Tibial artery (tissue), 4 donors: ENCODE data around the gene MOK.
"Not testable (repeated sequence)": the region's sequence is repeated elsewhere in the genome, so short reads cannot be mapped to it uniquely, and the experiment has no call there.

Experiments used
- DNase-seq, 2 donors: peaks; one replicate each; pipeline ENCODE4 v3.0.0-alpha.2; 2019
- H3K27ac ChIP-seq, 2 donors: fragments of 200-600 bp; sonication (generic) in 1 of 2; 1 replicate in 1 of 2; 2 replicates in 1 of 2; pipeline ENCODE4 v1.5.1; 2018 to 2019; ENCODE audit warnings: mild to moderate bottlenecking in 1 of 2
- H3K27me3 ChIP-seq, 2 donors: fragments of 200-600 bp; sonication (generic) in 1 of 2; one replicate each; pipeline versions ENCODE4 v1.5.1 to v1.6.0; 2016 to 2019
- H3K36me3 ChIP-seq, 3 donors: fragments of 200-600 bp; sonication (generic) in 2 of 3; one replicate each; pipeline ENCODE4 v1.5.1; 2016 to 2019; ENCODE audit warnings: mild to moderate bottlenecking in 2 of 3
- H3K4me1 ChIP-seq, 4 donors: fragments of 200-600 bp; sonication (generic) in 2 of 4; 1 replicate in 3 of 4; 2 replicates in 1 of 4; pipeline ENCODE4 v1.5.1; 2016 to 2019
- H3K4me3 ChIP-seq, 2 donors: fragments of 200-600 bp; sonication (generic) in 1 of 2; 1 replicate in 1 of 2; 2 replicates in 1 of 2; pipeline ENCODE4 v1.5.1; 2018 to 2019; ENCODE audit warnings: mild to moderate bottlenecking in 2 of 2
- H3K9me3 ChIP-seq, 3 donors: fragments of 200-600 bp; sonication (generic) in 1 of 3; one replicate each; pipeline ENCODE4 v1.5.1; 2016 to 2019
- intact Hi-C: fragments of 100-400 bp; cut with DNase I; formaldehyde crosslinking; loops from one replicate; pipeline ENCODE4 v1.15.0; 2023; ENCODE audit warnings: low total_unique reads
- TF ChIP-seq, protein P1 (sequence below), 2 experiments: fragments of 200-600 bp in 1 of 2; fragments of 450-650 bp in 1 of 2; IDR thresholded peaks; one replicate each; pipeline ENCODE4 v1.5.1; 2017 to 2019; ENCODE audit warnings: antibody characterized with exemption in 2 of 2, mild to moderate bottlenecking in 1 of 2, moderate library complexity in 1 of 2

The MOK gene

DNA sequence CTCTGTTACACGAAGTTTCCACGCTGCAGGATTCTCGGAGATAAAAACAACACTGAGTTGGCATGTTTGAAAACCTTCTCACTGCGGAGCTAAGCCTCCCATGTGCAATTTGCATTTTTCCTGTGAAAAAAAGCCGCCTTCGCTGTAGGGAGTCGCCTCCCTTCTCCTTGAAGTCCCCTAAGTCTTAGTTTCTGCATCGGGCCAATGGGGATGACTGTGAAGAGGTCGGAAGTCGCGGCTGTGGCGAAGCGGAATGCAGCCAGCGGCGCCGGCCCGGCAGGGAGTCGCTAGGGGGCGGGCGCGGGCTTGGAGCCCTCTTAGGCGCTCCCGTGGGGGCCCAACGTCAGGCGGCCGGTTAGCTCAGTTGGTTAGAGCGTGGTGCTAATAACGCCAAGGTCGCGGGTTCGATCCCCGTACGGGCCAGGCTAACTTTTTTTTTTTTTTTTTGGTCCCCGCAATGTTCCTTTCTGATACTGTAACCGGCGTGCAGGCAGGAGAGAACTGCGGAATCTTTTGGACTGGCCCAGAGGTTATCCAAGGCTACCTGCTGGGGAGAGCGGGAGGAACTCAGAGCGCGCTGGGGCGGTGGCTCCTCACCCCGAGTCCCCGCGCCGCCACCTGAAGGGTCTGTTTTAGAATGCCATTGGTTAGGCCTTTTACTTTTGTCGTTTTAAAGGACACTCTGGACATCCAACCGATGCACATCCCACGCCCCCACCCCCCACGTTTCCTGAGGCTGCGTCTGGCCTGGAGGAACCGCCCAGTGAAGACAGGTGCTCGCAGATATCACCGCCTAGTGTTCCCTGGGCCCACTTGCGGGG lies 12.0 kb upstream of the MOK start:
- intact Hi-C loops: loop anchor here (5.0 to 10.0 kb wide), 2 partner anchors 172 to 1310 kb away; partner anchors contain the start of gene KLC1
- H3K36me3 ChIP-seq: peaks cover 0 to 3% (median 0%) of the 10 kb centered on the region in 3 donors
- TF ChIP-seq, protein P1, sequence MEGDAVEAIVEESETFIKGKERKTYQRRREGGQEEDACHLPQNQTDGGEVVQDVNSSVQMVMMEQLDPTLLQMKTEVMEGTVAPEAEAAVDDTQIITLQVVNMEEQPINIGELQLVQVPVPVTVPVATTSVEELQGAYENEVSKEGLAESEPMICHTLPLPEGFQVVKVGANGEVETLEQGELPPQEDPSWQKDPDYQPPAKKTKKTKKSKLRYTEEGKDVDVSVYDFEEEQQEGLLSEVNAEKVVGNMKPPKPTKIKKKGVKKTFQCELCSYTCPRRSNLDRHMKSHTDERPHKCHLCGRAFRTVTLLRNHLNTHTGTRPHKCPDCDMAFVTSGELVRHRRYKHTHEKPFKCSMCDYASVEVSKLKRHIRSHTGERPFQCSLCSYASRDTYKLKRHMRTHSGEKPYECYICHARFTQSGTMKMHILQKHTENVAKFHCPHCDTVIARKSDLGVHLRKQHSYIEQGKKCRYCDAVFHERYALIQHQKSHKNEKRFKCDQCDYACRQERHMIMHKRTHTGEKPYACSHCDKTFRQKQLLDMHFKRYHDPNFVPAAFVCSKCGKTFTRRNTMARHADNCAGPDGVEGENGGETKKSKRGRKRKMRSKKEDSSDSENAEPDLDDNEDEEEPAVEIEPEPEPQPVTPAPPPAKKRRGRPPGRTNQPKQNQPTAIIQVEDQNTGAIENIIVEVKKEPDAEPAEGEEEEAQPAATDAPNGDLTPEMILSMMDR (IDR thresholded peaks at IDR 0.05): peak; percentile 76 to 81
- H3K27ac ChIP-seq: peak overlapping the region; percentile 94 to 97
- H3K4me3 ChIP-seq: peak overlapping the region; percentile 52 to 64
- H3K9me3 ChIP-seq: no peaks in the 10 kb centered on the region
- peaks cover 0 to 45% (median 28%) of the 10 kb centered on the region in 4 donors for H3K4me1 ChIP-seq
- H3K27me3 ChIP-seq: no peaks in the 10 kb centered on the region
- peak; percentile 92 to 96 for DNase-seq

DNA sequence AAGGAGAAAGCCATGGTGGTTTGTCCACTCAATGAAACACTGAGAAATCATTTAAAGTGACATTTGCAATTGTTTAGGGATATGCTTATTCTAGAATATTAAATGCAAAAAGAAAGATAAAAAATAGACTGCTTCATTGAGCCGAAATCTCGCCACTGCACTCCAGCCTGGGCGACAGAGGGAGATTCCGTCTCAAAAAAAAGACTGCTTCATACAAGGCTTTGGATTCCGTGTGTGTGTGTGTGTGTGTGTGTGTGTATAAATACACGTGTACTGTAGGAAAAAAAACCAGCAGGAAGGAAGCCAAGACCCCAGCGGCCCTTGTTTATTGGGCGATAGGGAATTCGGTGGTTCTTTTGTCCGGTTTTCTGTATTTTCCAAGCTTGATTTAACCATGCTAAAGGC lies 11.4 kb upstream of the MOK start:
- Histone ChIP-seq H3K27ac (peak overlapping the region; percentile 94 to 97), H3K4me1 (peaks cover 0 to 45% (median 28%) of the 10 kb centered on the region in 4 donors)
- intact Hi-C loops: loop anchor here (5.0 to 10.0 kb wide), 2 partner anchors 172 to 1311 kb away; partner anchors contain the start of gene KLC1

DNA sequence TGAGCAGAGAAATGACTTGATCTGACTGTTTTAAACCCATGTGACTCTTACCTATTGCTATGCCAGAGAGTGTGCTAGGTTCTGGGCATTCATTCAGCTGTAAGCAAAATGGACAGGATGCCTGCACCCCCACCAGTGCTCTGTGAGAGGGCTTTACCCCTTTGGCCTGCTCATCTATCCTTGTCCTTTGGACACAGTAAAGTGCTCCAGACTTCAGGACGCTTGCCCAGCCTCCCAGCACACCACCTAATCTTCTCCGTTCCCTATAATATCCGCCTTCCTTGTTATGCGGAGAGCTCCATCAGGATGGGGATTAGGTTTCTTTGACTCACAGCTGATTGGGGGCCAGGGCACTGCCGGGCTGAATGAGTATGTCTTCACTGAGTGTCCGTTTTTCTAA lies 10.2 kb upstream of the MOK start:
- TF ChIP-seq, protein P1 (IDR thresholded peaks at IDR 0.05): no peak
- Histone ChIP-seq H3K9me3 (no peaks in the 10 kb centered on the region), H3K4me3 (no peak overlapping the region), H3K27ac (peak overlapping the region; percentile 94 to 97), H3K27me3 (no peaks in the 10 kb centered on the region), H3K4me1 (peaks cover 0 to 36% (median 18%) of the 10 kb centered on the region in 4 donors), H3K36me3 (no peaks in the 10 kb centered on the region)
- intact Hi-C loops: loop anchor here (5.0 to 10.0 kb wide), 2 partner anchors 170 to 1312 kb away; partner anchors contain the start of gene KLC1
- DNase-seq: no peak

More for the DNA sequence above, 11.4 kb upstream of the MOK start:
- DNase-seq: peak; percentile 45 to 74
- TF ChIP-seq, protein P1 (IDR thresholded peaks at IDR 0.05): no peak
- Histone ChIP-seq H3K27me3 (no peaks in the 10 kb centered on the region), H3K4me3 (peak overlapping the region; percentile 52 to 64), H3K9me3 (no peaks in the 10 kb centered on the region), H3K36me3 (no peaks in the 10 kb centered on the region)

DNA sequence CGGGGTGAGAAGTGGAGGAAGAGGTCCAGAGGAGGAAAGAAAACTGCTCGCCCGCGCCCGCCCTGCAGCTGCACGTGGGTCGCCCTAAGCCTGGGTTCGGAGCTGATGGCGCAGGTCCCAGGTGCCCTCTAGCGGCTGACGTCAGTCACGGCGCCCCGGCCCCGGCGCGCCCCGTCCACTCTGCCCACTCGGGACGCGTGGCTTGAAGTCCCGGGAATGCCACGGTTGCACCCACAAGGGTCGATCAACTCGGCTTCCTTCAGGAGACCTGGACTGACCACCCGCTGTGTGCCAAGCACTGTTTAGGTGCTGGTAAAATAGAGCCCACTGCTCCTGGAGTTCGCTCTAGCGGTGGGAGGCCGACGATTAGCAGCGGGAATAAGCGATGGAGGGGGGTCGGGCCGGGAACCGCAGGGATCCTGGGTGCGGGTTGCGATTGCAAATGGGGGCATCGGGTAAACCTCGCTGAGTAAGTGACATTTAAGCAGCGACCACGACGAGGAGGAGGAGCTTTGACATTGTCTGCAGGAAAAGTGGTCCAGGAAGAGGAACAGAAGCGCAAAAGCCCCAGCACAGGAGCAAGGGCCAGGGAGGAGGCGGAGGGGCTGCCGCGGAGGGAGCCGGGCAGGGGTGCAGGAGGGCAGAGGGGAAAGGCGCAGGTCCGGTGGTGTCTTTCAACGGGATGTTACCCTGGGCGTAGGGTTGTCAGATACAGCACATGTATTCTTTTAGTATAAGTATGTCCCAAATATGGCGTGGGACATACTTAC lies 9.5 kb upstream of the MOK start:
- peak; percentile 82 to 90 for DNase-seq
- no peaks in the 10 kb centered on the region for H3K9me3 ChIP-seq
- no peaks in the 10 kb centered on the region for H3K36me3 ChIP-seq
- H3K4me3 ChIP-seq: peak overlapping the region; percentile 47 to 57
- intact Hi-C loops: loop anchor here (5.0 to 10.0 kb wide), 4 partner anchors 77 to 1313 kb away; partner anchors contain the start of gene KLC1
- peaks cover 0 to 35% (median 16%) of the 10 kb centered on the region in 4 donors for H3K4me1 ChIP-seq
- TF ChIP-seq, protein P1 (IDR thresholded peaks at IDR 0.05): peak; percentile 90 to 96
- no peaks in the 10 kb centered on the region for H3K27me3 ChIP-seq
- peak overlapping the region; percentile 19 to 37 for H3K27ac ChIP-seq

DNA sequence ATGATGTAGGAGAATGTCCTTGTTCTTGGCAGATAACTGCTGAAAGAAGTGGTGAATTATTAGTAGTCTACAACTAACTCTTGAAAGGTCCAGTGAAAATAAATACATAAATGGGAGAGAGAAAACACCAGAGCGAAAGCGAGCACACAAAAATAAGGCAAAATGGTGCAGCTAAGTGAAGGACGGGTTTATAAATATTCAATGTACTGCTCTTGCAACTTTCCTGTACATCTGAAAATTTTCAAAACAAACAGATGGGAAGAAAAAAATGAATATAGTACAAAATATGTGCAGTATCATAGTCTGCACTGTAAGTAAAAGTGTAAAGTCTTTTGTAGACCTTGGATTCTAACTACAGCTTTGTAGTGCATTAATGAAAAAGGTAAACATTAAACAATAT lies 1.3 kb downstream of the MOK start:
- Histone ChIP-seq H3K27me3 (no peaks in the 10 kb centered on the region), H3K9me3 (no peaks in the 10 kb centered on the region), H3K36me3 (no peaks in the 10 kb centered on the region), H3K4me1 (peaks cover 0 to 7% (median 2%) of the 10 kb centered on the region in 4 donors), H3K27ac (no peak overlapping the region), H3K4me3 (no peak overlapping the region)
- no peak for DNase-seq
- intact Hi-C loops: no loop called here
- TF ChIP-seq, protein P1 (IDR thresholded peaks at IDR 0.05): no peak

DNA sequence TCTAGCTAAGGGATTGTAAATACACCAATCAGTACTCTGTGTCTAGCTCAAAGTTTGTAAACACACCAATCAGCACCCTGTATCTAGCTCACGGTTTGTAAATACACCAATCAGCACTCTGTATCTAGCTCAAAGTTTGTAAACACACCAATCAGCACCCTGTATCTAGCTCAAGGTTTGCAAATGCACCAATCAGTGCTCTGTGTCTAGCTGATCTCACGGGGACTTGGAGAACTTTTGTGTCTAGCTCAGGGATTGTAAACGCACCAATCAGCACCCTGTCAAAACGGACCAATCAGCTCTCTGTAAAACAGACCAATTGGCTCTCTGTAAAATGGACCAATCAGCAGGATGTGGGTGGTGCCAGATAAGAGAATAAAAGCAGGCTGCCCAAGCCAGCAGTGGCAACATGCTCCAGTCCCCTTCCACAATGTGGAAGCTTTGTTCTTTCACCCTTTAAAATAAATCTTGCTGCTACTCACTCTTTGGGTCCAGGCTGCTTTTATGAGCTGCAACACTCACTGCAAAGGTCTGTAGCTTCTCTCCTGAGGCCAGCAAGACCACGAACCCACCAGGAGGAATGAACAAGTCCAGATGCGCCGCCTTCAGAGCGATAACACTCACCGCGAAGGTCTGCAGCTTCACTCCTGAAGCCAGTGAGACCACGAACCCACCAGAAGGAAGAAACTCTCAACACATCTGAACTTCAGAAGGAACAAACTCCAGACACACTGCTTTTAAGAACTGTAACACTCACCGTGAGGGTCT lies 6.5 kb downstream of the MOK start:
- H3K27me3 ChIP-seq, H3K27ac ChIP-seq, H3K9me3 ChIP-seq, H3K4me1 ChIP-seq, H3K36me3 ChIP-seq, H3K4me3 ChIP-seq, DNase-seq, intact Hi-C loops: not testable (repeated sequence)
